ENCODE results near the gene BEST3. TPM values are rescaled to one million over a fixed set of nuclear protein-coding genes. Genes with fewer than 3 reads are reported as not detected.
A peak's percentile ranks its signal among the peaks of the same experiment; 100 is the strongest.

The BEST3 gene
- polyA plus RNA-seq, 6 donors from 2014 or later: 0.27 to 0.57 TPM; not detected in 4

DNA sequence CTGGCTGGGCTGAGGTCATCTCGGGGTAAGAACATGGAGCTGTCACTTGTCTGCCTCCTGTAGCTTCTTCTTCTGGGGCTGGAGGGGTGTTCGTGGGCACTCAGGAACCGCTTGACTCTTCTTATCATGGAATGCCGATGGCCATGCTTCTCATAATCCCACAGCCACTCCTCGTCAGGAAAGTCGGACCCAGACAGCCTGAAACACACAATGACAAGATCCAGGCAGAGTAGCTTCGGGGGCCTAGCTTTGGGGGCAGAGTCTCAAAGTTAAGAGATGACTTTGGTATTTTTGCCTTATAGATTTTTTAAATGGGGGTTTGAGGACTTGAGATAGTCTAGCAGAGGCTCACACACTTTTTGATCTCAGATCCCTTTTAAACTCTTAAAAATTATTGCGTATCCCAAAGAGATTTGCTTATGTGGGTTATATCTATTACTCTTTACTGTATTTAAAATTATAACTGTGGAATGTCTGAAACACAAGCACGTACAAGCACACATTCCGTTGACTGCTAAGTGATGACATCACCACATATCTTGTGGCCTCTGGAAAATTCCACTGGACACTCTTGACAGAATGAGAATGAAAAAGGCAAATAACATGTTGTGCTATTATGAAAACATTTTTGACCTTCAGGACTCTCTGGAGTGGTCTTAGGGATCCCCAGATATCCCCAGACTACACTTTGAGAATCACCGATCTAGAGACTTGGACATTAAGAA, 43.3 kb downstream of the BEST3 start:
- H3K36me3 Mint-ChIP-seq: no peaks in the 10 kb centered on the region
- H3K27ac Mint-ChIP-seq: no peak overlapping the region
- no peaks in the 10 kb centered on the region for H3K9me3 Mint-ChIP-seq
- H3K4me3 Mint-ChIP-seq: no peak overlapping the region
- DNase-seq (no peak), ATAC-seq (ENCODE audit: low read depth in 2 of 2) (no peak)
- peaks cover 0 to 10% (median 3%) of the 10 kb centered on the region in 3 donors for H3K27me3 Mint-ChIP-seq
- no peaks in the 10 kb centered on the region for H3K4me1 Mint-ChIP-seq

GRCh38 chr12:69653703-69654102, 45.4 kb downstream of the BEST3 start:
- no peak overlapping the region for H3K4me3 Mint-ChIP-seq
- no peaks in the 10 kb centered on the region for H3K36me3 Mint-ChIP-seq
- no peaks in the 10 kb centered on the region for H3K27me3 Mint-ChIP-seq
- no peak for ATAC-seq (ENCODE audit: low read depth in 2 of 2)
- DNase-seq: no peak
- H3K9me3 Mint-ChIP-seq: no peaks in the 10 kb centered on the region
- no peaks in the 10 kb centered on the region for H3K4me1 Mint-ChIP-seq
- H3K27ac Mint-ChIP-seq: no peak overlapping the region

GRCh38 chr12:69651922-69652321, 47.2 kb downstream of the BEST3 start:
- no peak overlapping the region for H3K27ac Mint-ChIP-seq
- H3K9me3 Mint-ChIP-seq: no peaks in the 10 kb centered on the region

DNA sequence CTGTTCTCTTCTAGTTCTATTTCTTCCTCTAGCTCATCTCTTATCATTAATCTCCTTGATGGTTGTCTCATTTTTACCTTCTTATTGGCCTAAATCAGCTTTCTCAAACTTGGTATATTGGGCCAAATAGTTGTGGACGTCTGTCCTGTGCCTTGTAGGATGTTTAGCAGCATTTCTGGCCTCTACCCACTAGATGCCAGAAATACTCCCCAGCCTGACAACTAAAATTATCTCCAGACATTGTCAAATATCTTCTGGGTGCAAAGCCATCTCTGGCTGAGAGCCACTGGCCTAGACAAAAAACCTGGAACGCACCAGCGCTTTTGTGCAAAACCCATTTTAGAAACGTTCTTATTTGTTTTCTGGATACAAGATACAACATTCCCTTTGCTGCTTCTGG, 49.6 kb downstream of the BEST3 start:
- peaks cover 0 to 12% (median 0%) of the 10 kb centered on the region in 3 donors for H3K27me3 Mint-ChIP-seq
- DNase-seq (no peak), ATAC-seq (ENCODE audit: low read depth in 2 of 2) (no peak)
- no peak overlapping the region for H3K27ac Mint-ChIP-seq
- no peak overlapping the region for H3K4me3 Mint-ChIP-seq
- no peaks in the 10 kb centered on the region for H3K36me3 Mint-ChIP-seq
- no peaks in the 10 kb centered on the region for H3K9me3 Mint-ChIP-seq
- H3K4me1 Mint-ChIP-seq: no peaks in the 10 kb centered on the region

More at GRCh38 chr12:69651922-69652321, 47.2 kb downstream of the BEST3 start:
- Mint-ChIP-seq H3K4me1 (no peaks in the 10 kb centered on the region), H3K27me3 (peaks cover 0 to 12% (median 0%) of the 10 kb centered on the region in 3 donors), H3K36me3 (no peaks in the 10 kb centered on the region), H3K4me3 (peak overlapping the region in 1 of 8 donors; percentile 73)
- DNase-seq (no peak), ATAC-seq (ENCODE audit: low read depth in 2 of 2) (no peak)

DNA sequence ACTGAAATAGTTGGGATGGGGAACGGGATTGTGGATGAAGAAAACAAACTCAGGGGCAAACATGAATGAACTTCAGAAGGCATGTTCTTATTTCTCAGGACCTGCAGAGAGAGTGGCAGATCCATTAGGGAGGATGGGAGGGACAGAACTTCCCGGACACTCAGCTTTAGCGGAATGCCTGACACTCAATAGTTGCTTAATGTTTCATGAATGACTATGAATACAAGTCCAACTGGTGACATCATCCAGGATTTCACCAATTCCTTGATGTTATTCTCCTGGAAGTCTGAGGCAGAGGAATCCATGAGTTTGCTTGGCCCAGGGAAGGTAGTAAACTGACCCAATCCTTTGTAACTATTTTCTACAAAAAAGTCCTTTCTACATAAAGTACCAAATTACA, 50.6 kb downstream of the BEST3 start:
- H3K36me3 Mint-ChIP-seq: no peaks in the 10 kb centered on the region
- H3K4me1 Mint-ChIP-seq: no peaks in the 10 kb centered on the region
- H3K9me3 Mint-ChIP-seq: no peaks in the 10 kb centered on the region
- H3K27me3 Mint-ChIP-seq: peaks cover 0 to 12% (median 0%) of the 10 kb centered on the region in 3 donors
- ATAC-seq (ENCODE audit: low read depth in 2 of 2): no peak
- no peak overlapping the region for H3K4me3 Mint-ChIP-seq
- no peak overlapping the region for H3K27ac Mint-ChIP-seq
- DNase-seq: no peak

GRCh38 chr12:69647178-69647577, 51.9 kb downstream of the BEST3 start:
- no peaks in the 10 kb centered on the region for H3K36me3 Mint-ChIP-seq
- no peak for DNase-seq
- no peaks in the 10 kb centered on the region for H3K4me1 Mint-ChIP-seq
- ATAC-seq (ENCODE audit: low read depth in 2 of 2): no peak
- no peak overlapping the region for H3K4me3 Mint-ChIP-seq
- H3K27ac Mint-ChIP-seq: no peak overlapping the region
- H3K9me3 Mint-ChIP-seq: no peaks in the 10 kb centered on the region
- H3K27me3 Mint-ChIP-seq: peaks cover 0 to 12% (median 0%) of the 10 kb centered on the region in 3 donors

- Mint-ChIP-seq H3K4me3 (no peak overlapping the region), H3K9me3 (no peaks in the 10 kb centered on the region), H3K4me1 (no peaks in the 10 kb centered on the region), H3K27me3 (peaks cover 0 to 12% (median 0%) of the 10 kb centered on the region in 3 donors), H3K36me3 (no peaks in the 10 kb centered on the region), H3K27ac (no peak overlapping the region)
- ATAC-seq (ENCODE audit: low read depth in 2 of 2): no peak
- DNase-seq: no peak
Measured at GRCh38 chr12:69645031-69645430, 54.1 kb downstream of the BEST3 start.

DNA sequence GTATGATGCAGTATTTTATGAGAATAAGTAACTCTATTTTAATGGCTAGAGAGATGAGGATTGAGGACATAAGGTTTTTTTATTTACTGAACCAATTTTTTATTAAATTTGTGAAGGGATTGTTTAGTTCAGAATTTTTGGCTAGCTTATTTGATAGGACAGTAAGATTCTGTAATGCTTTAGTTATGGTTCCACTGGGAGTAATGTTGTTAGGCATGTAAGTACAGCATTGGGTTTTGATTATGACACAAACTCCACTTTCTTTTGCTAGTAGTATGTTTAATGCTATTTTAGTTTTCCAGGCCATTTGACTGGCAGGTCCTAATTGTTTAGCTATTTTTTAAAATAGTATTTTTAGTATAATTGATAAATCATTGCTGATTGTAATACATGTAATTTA, 54.6 kb downstream of the BEST3 start:
- no peak overlapping the region for H3K4me3 Mint-ChIP-seq
- DNase-seq: no peak

DNA sequence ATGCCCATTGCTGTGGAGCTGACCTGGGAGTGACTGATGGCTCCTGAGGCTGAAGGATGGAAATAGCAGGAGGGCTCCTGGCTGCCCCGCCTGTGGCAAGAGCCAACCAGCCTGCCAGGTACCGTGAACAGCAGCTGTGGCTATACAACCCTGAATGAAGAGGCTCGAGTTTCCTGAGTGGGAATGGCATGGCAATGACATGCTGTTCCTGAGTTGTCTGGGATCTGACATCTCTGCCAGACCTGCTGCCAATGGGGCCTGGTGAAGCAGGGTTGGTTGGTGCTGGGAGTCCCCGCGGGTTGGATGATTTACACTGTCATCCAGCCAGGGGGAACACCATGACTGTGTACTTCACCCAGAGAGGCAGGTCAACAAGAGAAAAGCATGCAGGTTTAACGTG, 56.6 kb downstream of the BEST3 start:
- Mint-ChIP-seq H3K4me1 (peaks cover 0 to 5% (median 2%) of the 10 kb centered on the region in 3 donors), H3K9me3 (no peaks in the 10 kb centered on the region), H3K36me3 (no peaks in the 10 kb centered on the region), H3K4me3 (no peak overlapping the region), H3K27ac (peak overlapping the region in 1 of 6 donors; percentile 68), H3K27me3 (peaks cover 0 to 2% (median 0%) of the 10 kb centered on the region in 3 donors)
- ATAC-seq (ENCODE audit: low read depth in 2 of 2): no peak
- DNase-seq: no peak

More for the DNA sequence above, 54.6 kb downstream of the BEST3 start:
- Mint-ChIP-seq H3K27me3 (peaks cover 0 to 12% (median 0%) of the 10 kb centered on the region in 3 donors), H3K36me3 (no peaks in the 10 kb centered on the region), H3K27ac (no peak overlapping the region), H3K9me3 (no peaks in the 10 kb centered on the region), H3K4me1 (peaks cover 0 to 2% (median 1%) of the 10 kb centered on the region in 3 donors)
- ATAC-seq (ENCODE audit: low read depth in 2 of 2): no peak

DNA sequence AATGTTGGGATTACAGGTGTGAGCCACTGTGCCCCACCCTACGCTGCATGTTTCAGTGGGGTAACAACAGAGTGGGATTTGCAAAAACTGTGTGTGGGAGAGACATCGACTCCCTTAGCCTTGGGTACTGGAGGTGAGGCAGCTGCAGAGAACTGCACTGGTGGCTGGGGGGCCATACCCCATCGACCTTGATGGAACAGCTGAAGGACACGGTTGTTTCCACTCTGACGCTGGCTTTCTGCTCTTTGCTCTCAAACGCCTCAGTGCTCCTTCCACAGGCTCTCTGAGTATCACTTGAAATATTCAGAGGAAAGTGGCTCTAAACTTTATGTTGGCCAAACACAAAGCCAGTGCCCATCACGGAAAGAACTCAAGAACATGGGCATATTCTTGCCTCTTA, 57.6 kb downstream of the BEST3 start:
- Mint-ChIP-seq H3K4me1 (peaks cover 0 to 5% (median 2%) of the 10 kb centered on the region in 3 donors), H3K36me3 (no peaks in the 10 kb centered on the region), H3K9me3 (no peaks in the 10 kb centered on the region), H3K27me3 (no peaks in the 10 kb centered on the region), H3K4me3 (no peak overlapping the region), H3K27ac (no peak overlapping the region)
- no peak for DNase-seq
- no peak for ATAC-seq (ENCODE audit: low read depth in 2 of 2)

DNA sequence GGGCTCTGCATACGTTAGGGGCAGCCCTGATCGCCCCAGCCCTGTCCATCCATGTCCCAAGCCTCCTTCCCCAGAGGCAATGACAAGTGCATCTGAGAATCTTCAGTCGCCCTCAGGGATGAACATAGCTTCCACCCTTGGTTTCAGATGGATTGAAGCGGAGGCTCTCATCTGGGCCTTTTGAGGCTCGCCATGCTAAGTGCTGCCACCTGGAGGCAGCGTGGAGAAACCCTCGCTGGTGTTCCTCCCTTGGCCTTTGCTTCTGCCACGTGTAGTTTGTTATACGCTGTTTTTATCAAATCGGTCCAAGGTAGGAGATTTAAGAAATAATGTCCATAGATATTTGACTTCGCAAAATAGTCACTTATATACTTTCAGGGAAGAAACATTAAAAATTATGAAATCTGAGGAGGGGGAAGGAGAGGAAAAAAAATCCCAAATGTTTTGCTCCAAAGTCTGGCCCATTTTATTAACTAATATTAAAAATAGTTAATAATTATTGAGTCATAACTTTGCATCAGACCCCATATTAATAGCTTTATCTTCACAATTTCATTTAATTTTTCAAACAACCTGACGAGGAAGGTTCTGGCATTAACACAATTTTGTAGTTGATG, 59.6 kb downstream of the BEST3 start:
- DNase-seq (peak; percentile 37), ATAC-seq (ENCODE audit: low read depth in 2 of 2) (peak; percentile 46 to 67)
- Mint-ChIP-seq H3K27me3 (no peaks in the 10 kb centered on the region), H3K4me3 (no peak overlapping the region), H3K4me1 (peaks cover 0 to 5% (median 2%) of the 10 kb centered on the region in 3 donors), H3K27ac (no peak overlapping the region), H3K9me3 (no peaks in the 10 kb centered on the region), H3K36me3 (no peaks in the 10 kb centered on the region)

DNA sequence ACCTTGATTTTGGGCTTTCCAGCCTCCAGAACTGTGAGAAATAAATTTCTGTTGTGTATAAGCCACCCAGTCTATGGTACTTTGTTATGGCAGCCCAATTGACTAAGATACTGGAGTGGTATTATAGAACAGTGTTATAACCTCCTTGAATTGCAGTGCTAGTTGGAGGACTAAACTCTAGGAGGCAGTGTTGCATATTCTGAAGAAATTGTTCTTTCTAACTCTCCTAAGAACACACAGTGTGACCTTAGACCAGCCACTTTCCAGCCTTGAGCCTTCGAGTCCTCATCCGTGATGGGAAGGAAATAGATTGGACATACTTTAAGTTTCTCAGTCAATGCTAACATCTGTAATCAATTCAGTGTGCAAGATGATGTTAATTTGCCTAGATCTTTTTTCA, 66.0 kb downstream of the BEST3 start:
- H3K27ac Mint-ChIP-seq: no peak overlapping the region

DNA sequence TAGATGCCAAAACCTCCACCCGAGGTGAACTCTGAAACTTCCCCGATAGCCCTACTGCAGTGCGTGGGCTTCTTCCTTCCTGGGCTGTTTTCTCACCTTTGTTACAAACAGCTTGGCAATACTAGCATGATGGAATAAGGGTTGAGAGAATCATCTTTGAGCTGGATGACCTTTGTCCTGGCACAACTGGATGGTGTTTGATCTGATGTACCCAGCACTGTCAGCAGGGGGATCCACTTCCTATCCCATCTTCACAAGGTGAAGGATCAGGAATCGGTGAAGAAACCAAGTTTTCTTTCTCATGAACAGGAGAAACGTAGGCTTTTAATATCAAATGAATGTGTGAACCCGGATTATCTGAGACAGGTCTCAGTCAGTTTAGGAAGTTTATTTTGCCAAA, 68.9 kb downstream of the BEST3 start:
- DNase-seq: no peak
- Mint-ChIP-seq H3K36me3 (no peaks in the 10 kb centered on the region), H3K4me3 (no peak overlapping the region), H3K9me3 (peaks cover 0 to 4% (median 0%) of the 10 kb centered on the region in 7 donors), H3K4me1 (peaks cover 0 to 3% (median 0%) of the 10 kb centered on the region in 3 donors), H3K27ac (no peak overlapping the region), H3K27me3 (peaks cover 0 to 11% (median 0%) of the 10 kb centered on the region in 3 donors)
- ATAC-seq (ENCODE audit: low read depth in 2 of 2): no peak

More for the DNA sequence above, 66.0 kb downstream of the BEST3 start:
- Mint-ChIP-seq H3K36me3 (no peaks in the 10 kb centered on the region), H3K4me3 (no peak overlapping the region), H3K27me3 (no peaks in the 10 kb centered on the region), H3K4me1 (peaks cover 0 to 3% (median 0%) of the 10 kb centered on the region in 3 donors), H3K9me3 (peaks cover 0 to 4% (median 0%) of the 10 kb centered on the region in 7 donors)
- ATAC-seq (ENCODE audit: low read depth in 2 of 2) (no peak), DNase-seq (no peak)

DNA sequence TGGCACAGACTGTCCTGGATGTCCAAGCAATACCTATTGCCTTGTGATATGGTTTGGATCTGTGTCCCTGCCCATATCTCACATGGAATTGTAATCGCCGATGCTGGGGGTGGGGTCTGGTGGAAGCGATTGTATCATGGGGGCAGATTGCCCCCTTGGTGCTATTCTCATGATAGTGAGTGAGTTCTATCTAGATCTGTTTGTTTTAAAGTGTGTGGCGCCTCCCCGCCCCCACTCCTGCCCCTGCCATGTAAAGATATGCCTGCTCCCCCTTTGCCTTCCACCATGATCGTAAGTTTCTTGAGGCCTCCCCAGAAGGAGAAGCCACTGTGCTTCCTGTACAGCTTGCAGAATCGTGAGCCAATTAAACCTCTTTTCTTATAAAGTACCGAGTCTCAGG, 71.6 kb downstream of the BEST3 start:
- Mint-ChIP-seq H3K4me1 (peaks cover 0 to 3% (median 0%) of the 10 kb centered on the region in 3 donors), H3K9me3 (peaks cover 0 to 4% (median 0%) of the 10 kb centered on the region in 7 donors)
- ATAC-seq (ENCODE audit: low read depth in 2 of 2): no peak

More for the DNA sequence above, 71.6 kb downstream of the BEST3 start:
- Mint-ChIP-seq H3K36me3 (no peaks in the 10 kb centered on the region), H3K27me3 (peaks cover under 1 to 11% (median 3%) of the 10 kb centered on the region in 3 donors), H3K27ac (no peak overlapping the region), H3K4me3 (no peak overlapping the region)
- no peak for DNase-seq
